Mesodermal cell (in vitro differentiated cells): ENCODE data around the gene BIRC2.

Source experiments
- H3K27ac ChIP-seq: 2 replicates; pipeline ENCODE4 v1.7.0; 2013; ENCODE audit warnings: mild to moderate bottlenecking, low read depth, low read length, moderate library complexity; ENCODE audit not compliant: severe bottlenecking
- H3K36me3 ChIP-seq: 2 replicates; pipeline ENCODE4 v1.7.1; 2013; ENCODE audit warnings: mild to moderate bottlenecking, low read length, moderate library complexity; ENCODE audit not compliant: control insufficient read depth, insufficient read depth
- H3K4me1 ChIP-seq: one replicate; pipeline ENCODE4 v1.7.1; 2013; ENCODE audit warnings: mild to moderate bottlenecking, low read length; ENCODE audit not compliant: insufficient read depth, control insufficient read depth, poor library complexity, severe bottlenecking
- H3K4me3 ChIP-seq: 2 replicates; pipeline ENCODE4 v1.7.0; 2013; ENCODE audit warnings: low read length, control low read depth, mild to moderate bottlenecking; ENCODE audit not compliant: insufficient read depth, poor library complexity, severe bottlenecking; ENCODE audit errors: extremely low read depth
- H3K9me3 ChIP-seq: 2 replicates; pipeline ENCODE4 v1.7.1; 2013; ENCODE audit warnings: mild to moderate bottlenecking, low read length, moderate library complexity; ENCODE audit not compliant: control insufficient read depth
- WGBS, 2 experiments: methylation state at CpG; one replicate each; pipeline ENCODE4 v1.1.5; 2013; ENCODE audit warnings: missing lambda C conversion rate in 2 of 2; ENCODE audit not compliant: insufficient coverage in 2 of 2; 5-methylcytosine and 5-hydroxymethylcytosine counted together

Gene BIRC2

DNA sequence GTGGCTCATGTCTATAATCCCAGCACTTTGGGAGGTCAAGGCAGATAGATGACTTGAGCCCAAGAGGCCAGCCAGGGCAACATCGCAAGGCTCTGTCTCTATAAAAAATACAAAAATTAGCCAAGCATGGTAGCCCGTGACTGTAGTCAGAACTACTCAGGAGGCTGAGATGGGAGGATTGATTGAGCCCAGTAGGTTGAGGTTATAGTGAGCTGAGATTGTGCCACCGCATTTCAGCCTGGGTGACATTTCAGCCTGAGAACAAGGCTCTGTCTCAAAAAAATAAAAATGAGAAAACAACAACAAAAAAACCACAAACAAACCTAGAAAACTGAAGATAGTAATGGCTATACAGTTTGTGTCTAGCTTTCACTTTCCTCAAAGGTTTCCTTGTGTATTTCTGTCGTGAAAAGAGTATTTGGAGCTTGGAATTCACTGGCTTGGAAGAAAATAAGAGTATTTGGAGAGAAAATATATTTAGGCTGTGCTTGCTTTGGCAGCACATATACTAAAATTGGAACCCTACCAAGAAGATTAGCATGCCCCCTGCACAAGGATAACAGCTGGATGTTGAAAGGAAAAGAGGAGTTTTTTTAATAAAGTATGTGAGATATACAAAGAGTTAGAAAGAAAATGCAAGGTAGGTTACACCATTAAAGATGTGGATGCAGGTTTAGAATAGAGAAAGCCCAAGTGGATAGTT is 33.6 kb upstream of the BIRC2 start:
- Histone ChIP-seq H3K36me3 (no peaks in the 10 kb centered on the region), H3K9me3 (no peaks in the 10 kb centered on the region), H3K4me3 (no peak overlapping the region), H3K4me1 (no peaks in the 10 kb centered on the region), H3K27ac (no peak overlapping the region)
- 80 to 86% methylated on average over 1 to 2 of the region's 4 CpGs for WGBS, 2 experiments

DNA sequence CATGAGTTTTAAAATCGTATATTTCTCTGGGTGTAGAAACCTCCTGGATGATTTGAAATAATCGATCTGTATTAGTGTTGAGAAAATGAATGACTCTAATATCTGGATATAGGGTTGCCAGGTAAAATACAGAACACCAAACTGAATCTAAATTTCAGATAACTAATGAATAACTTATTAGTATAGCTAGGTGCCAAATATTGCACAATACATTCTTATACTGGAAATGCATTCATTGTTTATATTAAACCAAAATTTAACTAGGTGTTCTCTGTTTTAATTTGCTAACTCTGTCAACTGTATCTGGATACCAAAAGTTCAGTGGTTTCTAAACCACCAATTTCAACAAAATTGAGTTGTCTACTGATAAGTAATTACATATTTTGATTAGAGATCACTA is 32.2 kb upstream of the BIRC2 start:
- no CpG with 5 or more reads among the region's 2 CpGs for WGBS, 2 experiments
- no peak overlapping the region for H3K4me3 ChIP-seq
- no peaks in the 10 kb centered on the region for H3K4me1 ChIP-seq

DNA sequence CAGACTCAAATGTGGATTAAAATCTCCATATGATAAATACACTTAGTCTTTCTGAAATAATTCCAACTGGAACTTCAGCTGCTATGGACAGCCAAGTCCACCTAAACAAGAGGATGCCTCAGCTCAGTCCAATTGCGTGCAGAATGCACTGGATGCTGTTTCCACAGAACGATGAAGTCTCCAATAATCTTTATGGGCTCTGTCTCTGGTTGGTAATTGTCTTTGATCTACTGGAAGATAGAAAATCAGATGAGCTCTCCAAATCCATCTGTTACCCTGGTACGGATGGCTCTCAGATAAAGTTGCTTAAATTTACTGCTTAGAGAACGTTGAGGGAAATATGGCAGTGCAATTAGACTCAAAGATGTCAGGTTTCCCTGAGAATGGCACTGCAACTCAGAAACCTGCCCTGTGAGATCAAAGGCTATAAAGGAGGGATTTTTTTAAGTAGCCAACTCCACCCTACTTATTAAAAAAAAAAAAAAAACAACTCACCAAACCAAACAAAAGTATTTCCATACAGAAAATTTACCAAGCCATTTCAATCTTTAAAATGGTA is 30.6 kb upstream of the BIRC2 start:
- H3K36me3 ChIP-seq, result no peaks in the 10 kb centered on the region
- H3K4me3 ChIP-seq, result no peak overlapping the region
- no peaks in the 10 kb centered on the region for H3K4me1 ChIP-seq
- WGBS, 2 experiments, result 91 to 100% methylated on average over 3 to 4 of the region's 4 CpGs
- no peak overlapping the region for H3K27ac ChIP-seq
- no peaks in the 10 kb centered on the region for H3K9me3 ChIP-seq

More for the DNA sequence above, 32.2 kb upstream of the BIRC2 start:
- H3K9me3 ChIP-seq, result no peaks in the 10 kb centered on the region
- no peaks in the 10 kb centered on the region for H3K36me3 ChIP-seq
- H3K27ac ChIP-seq, result no peak overlapping the region

DNA sequence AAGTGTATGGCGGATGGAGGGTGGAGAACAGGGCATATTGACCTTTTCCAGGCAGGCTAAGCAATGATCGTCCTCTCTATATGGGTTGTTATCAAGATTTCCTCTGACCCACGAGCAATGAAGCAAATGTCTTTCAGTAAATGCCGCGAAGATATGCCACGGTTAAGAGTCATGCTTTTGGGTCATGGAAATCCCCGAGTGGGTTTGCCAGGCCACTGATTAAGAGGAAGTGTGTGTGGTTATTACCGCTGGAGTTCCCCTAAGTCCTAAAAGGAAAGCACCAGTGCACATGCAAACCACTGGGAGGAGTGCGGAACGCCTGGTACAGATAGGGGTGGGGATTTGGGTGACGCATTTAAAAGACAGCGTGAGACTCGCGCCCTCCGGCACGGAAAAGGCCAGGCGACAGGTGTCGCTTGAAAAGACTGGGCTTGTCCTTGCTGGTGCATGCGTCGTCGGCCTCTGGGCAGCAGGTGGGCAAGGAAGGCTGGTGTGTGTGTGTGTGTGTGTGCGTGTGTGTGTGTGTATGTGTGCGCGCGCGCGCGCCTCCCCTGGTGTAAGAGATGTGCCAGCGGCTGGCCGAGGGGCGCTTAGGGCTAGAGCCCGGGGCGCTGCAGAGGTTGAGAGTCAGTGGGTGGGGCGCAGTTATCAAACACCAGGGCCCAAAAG is 29.8 kb upstream of the BIRC2 start, which contains the start of gene BIRC3:
Gene BIRC3 (plus strand): TSS at position 386 of the 669 bp plus-strand sequence. CDS start 7,026 bp downstream, outside the sequence.
- no peak within 1 kb of the TSS for H3K27ac ChIP-seq
- WGBS, 2 experiments, result 22% methylated on average over 16 to 25 of the region's 34 CpGs
- peak within 1 kb of the TSS; percentile 28 for H3K4me3 ChIP-seq
- H3K4me1 ChIP-seq, result no peaks in the 10 kb centered on the region
- H3K9me3 ChIP-seq, result no peaks in the 10 kb centered on the region
- no peaks in the 10 kb centered on the region for H3K36me3 ChIP-seq

GRCh38 chr11:102317768-102318103 is 29.3 kb upstream of the BIRC2 start:
- no peaks in the 10 kb centered on the region for H3K36me3 ChIP-seq
- 66 to 68% methylated on average over 5 of the region's 7 CpGs for WGBS, 2 experiments
- H3K4me1 ChIP-seq, result no peaks in the 10 kb centered on the region
- H3K27ac ChIP-seq, result no peak overlapping the region
- peak overlapping the region; percentile 28 for H3K4me3 ChIP-seq
- no peaks in the 10 kb centered on the region for H3K9me3 ChIP-seq

- Histone ChIP-seq H3K4me1 (no peaks in the 10 kb centered on the region), H3K36me3 (no peaks in the 10 kb centered on the region), H3K9me3 (no peaks in the 10 kb centered on the region), H3K4me3 (no peak overlapping the region), H3K27ac (no peak overlapping the region)
- WGBS, 2 experiments, result 100% methylated on average over 1 of the region's 1 CpG
Measured at GRCh38 chr11:102318469-102318868, 28.5 kb upstream of the BIRC2 start.

DNA sequence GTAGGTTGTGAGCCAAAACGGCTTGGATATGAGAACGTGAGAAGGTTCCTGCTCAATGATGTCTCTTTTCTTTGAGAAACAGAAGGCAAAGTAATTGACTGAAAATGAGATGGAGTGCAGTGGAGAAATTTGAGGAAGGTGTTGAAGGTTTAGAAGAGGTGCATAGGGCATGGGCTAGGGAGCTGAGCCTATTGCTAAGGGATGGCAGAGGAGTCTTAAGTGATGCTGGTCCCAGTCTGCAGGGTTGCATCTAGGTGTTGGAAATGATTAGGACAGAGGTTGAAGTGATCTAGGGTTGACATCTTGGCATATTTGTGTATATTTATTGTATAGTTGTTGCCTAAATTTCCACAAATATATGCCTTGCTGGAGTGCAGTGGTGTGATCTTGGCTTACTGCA is 27.5 kb upstream of the BIRC2 start:
- Histone ChIP-seq H3K9me3 (no peaks in the 10 kb centered on the region), H3K4me1 (no peaks in the 10 kb centered on the region)

DNA sequence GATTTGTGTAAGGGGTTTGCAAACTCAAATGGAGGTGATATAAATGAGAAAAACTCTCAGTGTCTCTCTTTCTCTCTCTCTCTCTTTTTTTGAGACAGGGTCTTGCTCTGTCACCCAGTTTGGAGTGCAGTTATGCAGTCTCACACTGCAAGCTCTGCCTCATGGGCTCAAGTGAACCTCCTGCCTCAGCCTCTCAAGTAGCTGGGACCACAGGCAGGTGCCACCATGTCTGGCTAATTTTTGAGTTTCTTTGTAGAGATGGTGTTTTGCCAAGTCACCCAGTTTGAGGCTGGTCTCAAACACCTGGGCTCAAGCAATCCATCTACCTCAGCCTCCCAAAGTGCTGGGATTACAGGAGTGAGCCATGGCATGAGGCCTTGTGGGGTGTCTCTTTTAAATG is 26.8 kb upstream of the BIRC2 start:
- Histone ChIP-seq H3K9me3 (no peaks in the 10 kb centered on the region), H3K4me1 (no peaks in the 10 kb centered on the region), H3K4me3 (no peak overlapping the region), H3K36me3 (no peaks in the 10 kb centered on the region), H3K27ac (no peak overlapping the region)

More for the DNA sequence above, 27.5 kb upstream of the BIRC2 start:
- WGBS, 2 experiments, result 97 to 100% methylated on average over 2 of the region's 2 CpGs
- Histone ChIP-seq H3K27ac (no peak overlapping the region), H3K36me3 (no peaks in the 10 kb centered on the region), H3K4me3 (no peak overlapping the region)

DNA sequence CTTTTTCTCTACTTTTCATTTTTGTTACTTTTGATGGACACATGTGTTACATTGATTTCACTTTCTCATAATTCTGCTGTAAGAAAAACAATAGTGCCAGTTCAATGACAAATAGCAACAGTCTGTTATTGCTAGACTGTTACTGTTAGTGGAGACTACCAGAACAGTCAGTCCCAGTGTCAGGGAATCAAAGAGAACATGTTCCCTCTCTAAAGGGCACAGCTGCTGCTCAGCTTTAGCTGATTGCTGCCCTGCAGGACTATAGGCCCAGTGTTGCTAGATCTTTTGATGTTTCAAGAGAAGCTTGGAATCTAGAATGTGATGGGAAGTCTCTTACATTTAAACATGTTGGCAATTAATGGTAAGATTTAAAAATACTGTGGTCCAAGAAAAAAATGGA is 26.3 kb upstream of the BIRC2 start:
- no peaks in the 10 kb centered on the region for H3K9me3 ChIP-seq

DNA sequence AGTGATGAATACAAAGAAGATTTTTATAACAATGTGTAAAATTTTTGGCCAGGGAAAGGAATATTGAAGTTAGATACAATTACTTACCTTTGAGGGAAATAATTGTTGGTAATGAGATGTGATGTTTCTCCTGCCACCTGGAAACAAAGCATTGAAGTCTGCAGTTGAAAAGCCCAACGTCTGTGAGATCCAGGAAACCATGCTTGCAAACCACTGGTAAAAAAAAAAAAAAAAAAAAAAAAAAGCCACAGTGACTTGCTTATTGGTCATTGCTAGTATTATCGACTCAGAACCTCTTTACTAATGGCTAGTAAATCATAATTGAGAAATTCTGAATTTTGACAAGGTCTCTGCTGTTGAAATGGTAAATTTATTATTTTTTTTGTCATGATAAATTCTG is 24.5 kb upstream of the BIRC2 start:
- no peak overlapping the region for H3K27ac ChIP-seq
- H3K4me3 ChIP-seq, result no peak overlapping the region
- H3K9me3 ChIP-seq, result no peaks in the 10 kb centered on the region
- H3K4me1 ChIP-seq, result no peaks in the 10 kb centered on the region
- no CpG with 5 or more reads among the region's 2 CpGs for WGBS, 2 experiments
- H3K36me3 ChIP-seq, result no peaks in the 10 kb centered on the region

More for the DNA sequence above, 26.3 kb upstream of the BIRC2 start:
- H3K36me3 ChIP-seq, result no peaks in the 10 kb centered on the region
- H3K4me1 ChIP-seq, result no peaks in the 10 kb centered on the region
- H3K4me3 ChIP-seq, result no peak overlapping the region
- H3K27ac ChIP-seq, result no peak overlapping the region
